MM.1S (cell line): Measurements from ENCODE around the gene OSBPL10.

Experiments
- DNase-seq: peaks from one replicate; pipeline ENCODE4 v3.0.0-alpha.2; 2015
- H2AFZ ChIP-seq: fragments of 300-600 bp; sonication (generic); 2 replicates; pipeline ENCODE4 v1.6.0; 2016; ENCODE audit warnings: antibody characterized with exemption, low read length
- H3F3A ChIP-seq: fragments of 300-600 bp; sonication (generic); 2 replicates; pipeline ENCODE4 v1.6.1; 2016; ENCODE audit warnings: mild to moderate bottlenecking, antibody characterized with exemption, low read length, moderate library complexity, mixed read lengths; ENCODE audit not compliant: insufficient read depth
- H3K27ac ChIP-seq: fragments of 300-600 bp; sonication (generic); 2 replicates; pipeline ENCODE4 v1.5.1; 2016; ENCODE audit warnings: mild to moderate bottlenecking, low read length
- H3K27me3 ChIP-seq: fragments of 300-600 bp; sonication (generic); replicated peaks from 2 replicates; pipeline ENCODE4 v1.6.0; 2016; ENCODE audit warnings: low read length; ENCODE audit not compliant: insufficient read depth
- H3K36me3 ChIP-seq: fragments of 300-600 bp; sonication (generic); replicated peaks from 2 replicates; pipeline ENCODE4 v1.6.1; 2016; ENCODE audit warnings: mild to moderate bottlenecking, low read length, mixed read lengths; ENCODE audit not compliant: insufficient read depth
- H3K4me1 ChIP-seq: fragments of 300-600 bp; sonication (generic); 2 replicates; pipeline ENCODE4 v1.6.1; 2016; ENCODE audit warnings: low read length, mixed read lengths
- H3K4me2 ChIP-seq: fragments of 300-600 bp; sonication (generic); 2 replicates; pipeline ENCODE4 v1.6.0; 2016; ENCODE audit warnings: low read depth, low read length
- H3K4me3 ChIP-seq: fragments of 300-600 bp; sonication (generic); 2 replicates; pipeline ENCODE4 v1.5.1; 2016; ENCODE audit warnings: low read length, mixed read lengths
- H3K79me2 ChIP-seq: fragments of 300-600 bp; sonication (generic); 2 replicates; pipeline ENCODE4 v1.6.1; 2016; ENCODE audit warnings: mixed run types, low read length, mixed read lengths
- H3K9ac ChIP-seq: fragments of 300-600 bp; sonication (generic); 2 replicates; pipeline ENCODE4 v1.6.1; 2016; ENCODE audit warnings: low read length, mixed read lengths
- H3K9me2 ChIP-seq: fragments of 300-600 bp; sonication (generic); replicated peaks from 2 replicates; pipeline ENCODE4 v1.6.1; 2016; ENCODE audit warnings: mild to moderate bottlenecking, low read length, mixed read lengths; ENCODE audit not compliant: insufficient read depth
- H3K9me3 ChIP-seq: fragments of 300-600 bp; sonication (generic); replicated peaks from 2 replicates; pipeline ENCODE4 v1.6.1; 2016; ENCODE audit warnings: mild to moderate bottlenecking, low read length, mixed read lengths; ENCODE audit not compliant: insufficient read depth
- H4K20me1 ChIP-seq: fragments of 300-600 bp; sonication (generic); 2 replicates; pipeline ENCODE4 v1.6.1; 2016; ENCODE audit warnings: mild to moderate bottlenecking, low read length, moderate library complexity, mixed read lengths; ENCODE audit not compliant: insufficient read depth
- CTCF ChIP-seq: fragments of 300-600 bp; sonication (generic); IDR thresholded peaks from 2 replicates; pipeline ENCODE4 v1.5.1; 2016; ENCODE audit warnings: antibody characterized with exemption, low read length, mixed read lengths
- EZH2 ChIP-seq: fragments of 300-600 bp; sonication (generic); optimal IDR thresholded peaks from 2 replicates; pipeline ENCODE3; 2017; ENCODE audit warnings: low read depth, mild to moderate bottlenecking, antibody characterized with exemption, low read length, mixed read lengths
- EZH2phosphoT487 ChIP-seq: fragments of 300-600 bp; sonication (generic); IDR thresholded peaks from 2 replicates; pipeline ENCODE4 v1.6.1; 2018; ENCODE audit warnings: antibody characterized with exemption, low read length

The OSBPL10 gene

DNA sequence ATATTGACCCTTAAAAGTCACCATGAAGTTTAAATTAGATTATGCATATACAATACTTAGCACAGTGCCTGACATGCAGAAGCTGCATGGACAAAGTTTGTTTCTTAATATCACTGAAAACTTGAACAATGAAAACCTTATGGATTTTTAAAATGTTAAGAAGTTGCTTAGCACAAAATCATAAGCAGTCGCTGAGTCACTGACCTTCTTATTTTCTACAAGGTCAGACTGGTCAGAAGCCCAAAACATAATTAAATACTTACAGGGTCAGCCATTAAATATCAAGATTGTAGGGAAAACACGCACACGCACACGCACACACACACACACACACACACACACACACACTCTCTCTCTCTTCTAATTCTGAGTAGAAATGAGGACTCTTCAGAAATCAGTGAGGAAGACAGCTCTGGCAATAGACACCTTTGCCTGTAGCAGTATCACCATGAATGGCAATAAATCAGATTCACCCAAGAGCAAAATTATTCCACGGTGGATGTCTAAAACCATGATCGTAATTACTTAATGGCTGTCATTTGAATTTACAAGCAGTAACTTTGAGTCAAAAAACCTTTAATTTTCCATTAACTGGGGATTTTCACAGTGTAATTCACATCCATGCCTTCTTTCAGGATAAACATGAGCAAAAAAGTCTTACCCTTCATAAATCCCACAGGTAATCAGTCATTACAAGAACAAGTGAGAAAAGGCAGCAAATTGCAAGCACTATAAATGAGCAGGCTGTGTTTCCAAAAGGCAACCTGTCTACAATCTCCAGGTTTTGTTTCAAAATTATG lies 147.5 kb downstream of the OSBPL10 start:
- TF ChIP-seq CTCF (no peak), EZH2phosphoT487 (no peak), EZH2 (no peak)
- no peak overlapping the region for H2AFZ ChIP-seq
- no peaks in the 10 kb centered on the region for H3F3A ChIP-seq
- no peak for DNase-seq
- no peaks in the 10 kb centered on the region for H3K9me2 ChIP-seq
- H3K4me3 ChIP-seq: no peak overlapping the region
- no peaks in the 10 kb centered on the region for H3K27me3 ChIP-seq
- no peaks in the 10 kb centered on the region for H3K79me2 ChIP-seq
- H3K9me3 ChIP-seq: no peaks in the 10 kb centered on the region
- H4K20me1 ChIP-seq: no peaks in the 10 kb centered on the region
- H3K36me3 ChIP-seq: no peaks in the 10 kb centered on the region
- H3K4me2 ChIP-seq: no peak overlapping the region
- H3K9ac ChIP-seq: no peak overlapping the region
- H3K27ac ChIP-seq: no peak overlapping the region
- no peaks in the 10 kb centered on the region for H3K4me1 ChIP-seq

DNA sequence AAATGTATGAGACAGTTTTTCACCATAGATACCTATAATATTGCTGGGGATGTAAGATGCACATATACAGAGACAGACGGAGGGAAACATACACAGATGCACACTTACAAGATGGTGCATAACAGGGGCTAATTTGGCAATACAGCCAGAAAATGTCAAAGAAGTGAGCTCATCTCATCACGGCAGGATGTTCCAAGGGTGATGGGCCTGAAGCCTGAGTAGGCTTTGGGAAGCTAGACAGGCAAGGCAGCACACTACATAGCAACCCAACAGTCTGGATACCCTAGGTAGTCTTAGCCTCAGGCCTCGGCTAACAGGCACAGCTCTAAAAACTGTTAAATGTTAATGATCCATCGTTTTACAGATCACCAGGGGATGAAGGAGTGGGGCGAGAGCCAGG lies 148.5 kb downstream of the OSBPL10 start:
- Histone ChIP-seq H3K4me3 (no peak overlapping the region), H3K27me3 (no peaks in the 10 kb centered on the region), H3K9me3 (no peaks in the 10 kb centered on the region), H3K79me2 (no peaks in the 10 kb centered on the region), H3K4me2 (no peak overlapping the region), H3K36me3 (no peaks in the 10 kb centered on the region), H3K27ac (no peak overlapping the region), H3K9ac (no peak overlapping the region), H2AFZ (no peak overlapping the region), H3F3A (no peaks in the 10 kb centered on the region), H4K20me1 (no peaks in the 10 kb centered on the region), H3K9me2 (no peaks in the 10 kb centered on the region), H3K4me1 (no peaks in the 10 kb centered on the region)
- TF ChIP-seq EZH2phosphoT487 (no peak), EZH2 (no peak), CTCF (no peak)
- no peak for DNase-seq

DNA sequence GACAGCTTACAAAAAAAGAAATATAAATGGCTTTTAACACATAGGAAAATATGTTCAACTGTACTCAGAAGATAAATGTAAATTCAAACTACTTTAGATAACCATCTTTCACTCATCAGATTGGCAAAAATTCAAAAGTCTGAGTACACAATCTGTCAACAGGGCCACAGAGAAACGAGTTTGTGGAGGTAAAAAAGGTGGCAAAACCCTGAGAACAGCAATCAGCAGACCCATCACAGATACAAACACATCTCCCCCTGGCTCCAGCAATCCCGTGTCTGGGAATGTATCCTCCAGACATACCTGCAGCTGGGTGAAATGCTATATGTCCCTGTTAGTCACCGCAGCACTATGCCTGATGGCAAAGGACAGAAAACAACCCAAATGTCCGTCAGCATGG lies 149.5 kb downstream of the OSBPL10 start:
- Histone ChIP-seq H3K9me3 (no peaks in the 10 kb centered on the region), H3K4me3 (no peak overlapping the region), H3K9me2 (no peaks in the 10 kb centered on the region), H3K27me3 (no peaks in the 10 kb centered on the region), H4K20me1 (no peaks in the 10 kb centered on the region), H3K27ac (no peak overlapping the region), H3K79me2 (no peaks in the 10 kb centered on the region), H3K9ac (no peak overlapping the region), H3F3A (no peaks in the 10 kb centered on the region), H3K36me3 (no peaks in the 10 kb centered on the region), H3K4me1 (no peaks in the 10 kb centered on the region), H3K4me2 (no peak overlapping the region), H2AFZ (no peak overlapping the region)
- no peak for TF ChIP-seq CTCF
- no peak for TF ChIP-seq EZH2phosphoT487
- TF ChIP-seq EZH2: no peak
- no peak for DNase-seq
